DMS79 treated with DMSO at 0.1 percent for 48 hours (cell line): ENCODE data around the gene GBP1.
"Not testable (repeated sequence)": the region's sequence is repeated elsewhere in the genome, so short reads cannot be mapped to it uniquely, and the experiment has no call there.

ENCODE experiments used
- DNase-seq: peaks from one replicate; lab custom pipeline; 2025; lab: John Stamatoyannopoulos, UW

Gene GBP1

GRCh38 chr1:89065079-89065868 lies at the start of gene GBP1:
Gene GBP1 (minus strand): TSS chr1:89065208. CDS start chr1:89063234, 1,974 bp downstream.
- DNase-seq, result peak; percentile 42

- DNase-seq, result no peak
These were observed 49.7 kb upstream of the GBP1 start for GRCh38 chr1:89114662-89115061.

GRCh38 chr1:89112871-89113613 lies 48.0 kb upstream of the GBP1 start:
- DNase-seq, result no peak

- DNase-seq, result no peak
These were observed 39.7 kb upstream of the GBP1 start for GRCh38 chr1:89104687-89105086.

GRCh38 chr1:89104147-89104546 lies 39.1 kb upstream of the GBP1 start:
- no peak for DNase-seq

- no peak for DNase-seq
These were observed 37.0 kb upstream of the GBP1 start for GRCh38 chr1:89102021-89102420.

- no peak for DNase-seq
These were observed 35.4 kb upstream of the GBP1 start for GRCh38 chr1:89100412-89100811.

GRCh38 chr1:89098857-89099256 lies 33.8 kb upstream of the GBP1 start:
- no peak for DNase-seq

- no peak for DNase-seq
These were observed 30.7 kb upstream of the GBP1 start for GRCh38 chr1:89095737-89096136.

- DNase-seq, result no peak
These were observed 25.0 kb upstream of the GBP1 start for GRCh38 chr1:89089962-89090361.

- no peak for DNase-seq
These were observed 23.6 kb upstream of the GBP1 start for GRCh38 chr1:89088572-89088971.

- DNase-seq, result no peak
These were observed 22.2 kb upstream of the GBP1 start for GRCh38 chr1:89087241-89087640.

GRCh38 chr1:89085781-89086180 lies 20.8 kb upstream of the GBP1 start:
- DNase-seq, result peak; percentile 25

GRCh38 chr1:89081005-89081404 lies 16.0 kb upstream of the GBP1 start:
- DNase-seq, result no peak

GRCh38 chr1:89080068-89080467 lies 15.1 kb upstream of the GBP1 start:
- not testable (repeated sequence) for DNase-seq

GRCh38 chr1:89072466-89073065 lies 7.6 kb upstream of the GBP1 start:
- DNase-seq, result not testable (repeated sequence)

GRCh38 chr1:89070509-89070908 lies 5.5 kb upstream of the GBP1 start:
- DNase-seq, result no peak

- DNase-seq, result no peak
These were observed 4.9 kb upstream of the GBP1 start for GRCh38 chr1:89069951-89070350.

GRCh38 chr1:89068291-89068690 lies 3.3 kb upstream of the GBP1 start:
- no peak for DNase-seq

GRCh38 chr1:89064632-89065031 lies 376 bp downstream of the GBP1 start:
- DNase-seq, result no peak

GRCh38 chr1:89063094-89063493 lies 1.9 kb downstream of the GBP1 start:
- no peak for DNase-seq

- no peak for DNase-seq
These were observed 4.9 kb downstream of the GBP1 start for GRCh38 chr1:89060091-89060490.

GRCh38 chr1:89051955-89052312 lies 13.1 kb downstream of the GBP1 start:
- no peak for DNase-seq
